Liver (tissue), 9 donors: ENCODE measurements around the gene MAPK8. TPM values are rescaled to one million over a fixed set of nuclear protein-coding genes. Genes with fewer than 3 reads are reported as not detected.

Experiments
- DNase-seq: peaks from one replicate; pipeline ENCODE4 v3.0.0-alpha.2; 2017; ENCODE audit warnings: low spot score
- H3K27ac ChIP-seq, 2 donors: one replicate each; pipeline ENCODE4 v1.7.0; 2013; ENCODE audit warnings: inconsistent platforms in 2 of 2, low read length in 2 of 2, control low read depth in 1 of 2, low read depth in 1 of 2, mild to moderate bottlenecking in 1 of 2
- H3K27me3 ChIP-seq, 4 donors: one replicate each; pipeline versions ENCODE4 v1.6.1 to v1.7.0; 2013; ENCODE audit warnings: low read length in 3 of 4, inconsistent platforms in 1 of 4, mild to moderate bottlenecking in 1 of 4, moderate library complexity in 1 of 4; ENCODE audit not compliant: control insufficient read depth in 4 of 4, insufficient read depth in 4 of 4
- H3K36me3 ChIP-seq, 4 donors: one replicate each; pipeline versions ENCODE4 v1.6.1 to v1.7.0; 2013; ENCODE audit warnings: low read length in 3 of 4, mild to moderate bottlenecking in 3 of 4, low read depth in 1 of 4, moderate library complexity in 1 of 4; ENCODE audit not compliant: control insufficient read depth in 4 of 4, insufficient read depth in 3 of 4
- H3K4me1 ChIP-seq, 4 donors: one replicate each; pipeline versions ENCODE4 v1.6.1 to v1.7.0; 2013; ENCODE audit warnings: low read length in 3 of 4, mild to moderate bottlenecking in 3 of 4, moderate library complexity in 1 of 4; ENCODE audit not compliant: control insufficient read depth in 4 of 4, insufficient read depth in 4 of 4
- H3K4me3 ChIP-seq, 3 donors: one replicate each; pipeline versions ENCODE4 v1.6.1 to v1.7.0; 2013; ENCODE audit warnings: low read length in 3 of 3, control low read depth in 1 of 3, low read depth in 1 of 3, mild to moderate bottlenecking in 1 of 3
- H3K9ac ChIP-seq, 2 donors: one replicate each; pipeline ENCODE4 v1.7.0; 2013; ENCODE audit warnings: low read length in 2 of 2, mild to moderate bottlenecking in 2 of 2, moderate library complexity in 2 of 2, control low read depth in 1 of 2, low read depth in 1 of 2
- H3K9me3 ChIP-seq, 4 donors: one replicate each; pipeline versions ENCODE4 v1.6.1 to v1.7.0; 2013; ENCODE audit warnings: low read length in 3 of 4; ENCODE audit not compliant: control insufficient read depth in 4 of 4
- ATF3 ChIP-seq: IDR thresholded peaks from 2 replicates; pipeline ENCODE4 v1.6.1; 2016; ENCODE audit warnings: antibody characterized with exemption
- CTCF ChIP-seq: fragments of 150-350 bp; IDR thresholded peaks from 2 replicates; pipeline ENCODE4 v1.5.1; 2017; ENCODE audit warnings: improper control_type of control experiment, low read depth, low read length; ENCODE audit not compliant: missing input control
- EGR1 ChIP-seq, 2 donors: IDR thresholded peaks; 2 replicates each; pipeline ENCODE4 v1.6.1; 2016 to 2018; ENCODE audit warnings: antibody characterized with exemption in 2 of 2, low read depth in 2 of 2
- FOXA1 ChIP-seq: IDR thresholded peaks from 2 replicates; pipeline ENCODE4 v1.6.1; 2016; ENCODE audit warnings: antibody characterized with exemption
- FOXA2 ChIP-seq: IDR thresholded peaks from 2 replicates; pipeline ENCODE4 v1.6.1; 2016; ENCODE audit warnings: antibody characterized with exemption
- GABPA ChIP-seq, 2 donors: IDR thresholded peaks in 1 of 2; conservative IDR thresholded peaks in 1 of 2; 2 replicates each; pipeline ENCODE4 v1.6.1; 2016; ENCODE audit warnings: antibody characterized with exemption in 2 of 2, mild to moderate bottlenecking in 1 of 2, moderate library complexity in 1 of 2
- HNF4A ChIP-seq, 2 donors: conservative IDR thresholded peaks; 2 replicates each; pipeline ENCODE4 v1.6.1; 2016; ENCODE audit warnings: antibody characterized with exemption in 2 of 2, mild to moderate bottlenecking in 2 of 2
- JUND ChIP-seq, 2 donors: IDR thresholded peaks; 2 replicates each; pipeline ENCODE4 v1.6.1; 2016; ENCODE audit warnings: antibody characterized with exemption in 2 of 2
- MAX ChIP-seq: IDR thresholded peaks from 2 replicates; pipeline ENCODE4 v1.6.1; 2016; ENCODE audit warnings: antibody characterized with exemption
- NR2F2 ChIP-seq: IDR thresholded peaks from 2 replicates; pipeline ENCODE4 v1.6.1; 2016; ENCODE audit warnings: antibody characterized with exemption
- RAD21 ChIP-seq, 2 donors: IDR thresholded peaks; 2 replicates each; pipeline ENCODE4 v1.6.1; 2016; ENCODE audit warnings: antibody characterized with exemption in 2 of 2, mild to moderate bottlenecking in 2 of 2
- REST ChIP-seq: IDR thresholded peaks from 2 replicates; pipeline ENCODE4 v1.6.1; 2016; ENCODE audit warnings: antibody characterized with exemption, mild to moderate bottlenecking
- RXRA ChIP-seq, 2 donors: IDR thresholded peaks; 2 replicates each; pipeline ENCODE4 v1.6.1; 2017 to 2018; ENCODE audit warnings: antibody characterized with exemption in 2 of 2, mild to moderate bottlenecking in 1 of 2
- SP1 ChIP-seq: IDR thresholded peaks from 2 replicates; pipeline ENCODE4 v1.6.1; 2018; ENCODE audit warnings: antibody characterized with exemption, mild to moderate bottlenecking
- TAF1 ChIP-seq: conservative IDR thresholded peaks from 2 replicates; pipeline ENCODE4 v1.6.1; 2016; ENCODE audit warnings: antibody characterized with exemption, mild to moderate bottlenecking
- YY1 ChIP-seq: IDR thresholded peaks from 2 replicates; pipeline ENCODE4 v1.6.1; 2016; ENCODE audit warnings: antibody characterized with exemption, mild to moderate bottlenecking
- ZBTB33 ChIP-seq: IDR thresholded peaks from 2 replicates; pipeline ENCODE4 v1.6.1; 2016; ENCODE audit warnings: antibody characterized with exemption
- WGBS: extraction: QIAGEN DNeasy Blood & Tissue Kit; methylation state at CpG from one replicate; pipeline ENCODE4 v1.1.7; 2013; 5-methylcytosine and 5-hydroxymethylcytosine counted together
- polyA plus RNA-seq, 2 donors: library from polyadenylated mRNA; stranded (reverse) in 1 of 2; unstranded in 1 of 2; fragments of 200-250 nt in 1 of 2; fragments of >200 nt in 1 of 2; fragmentation: Nextera tagmentation in 1 of 2; extraction: Ambion mirVana in 1 of 2; gene quantifications; one replicate each; pipeline versions ENCODE4 v1.2.1 to v1.2.3, GENCODE V29; 2013 to 2015
- total RNA-seq, 2 donors: library from RNA; depleted of rRNA; stranded (reverse); fragments of >200 nt; gene quantifications; one replicate each; pipeline ENCODE4 v1.2.3, GENCODE V29; 2014
- donor health status: healthy.
- donor health status: healthy.
- donor health status: healthy.
- donor health status: healthy.
- donor health status: healthy.

Gene MAPK8
- total and polyA plus RNA-seq, 4 donors, result 14.9 to 51.6 (median 24.8) TPM

- 64% methylated on average over 5 of the region's 5 CpGs for WGBS
- no peaks in the 10 kb centered on the region for H3K36me3 ChIP-seq
- no peak overlapping the region for H3K4me3 ChIP-seq
- H3K4me1 ChIP-seq, result peaks cover 0 to 3% (median 2%) of the 10 kb centered on the region in 4 donors
- H3K9ac ChIP-seq, result no peak overlapping the region
- DNase-seq, result no peak
- H3K27ac ChIP-seq, result no peak overlapping the region
- peaks cover 0 to 3% (median 0%) of the 10 kb centered on the region in 4 donors for H3K27me3 ChIP-seq
- no peaks in the 10 kb centered on the region for H3K9me3 ChIP-seq
- peak; percentile 46 for TF ChIP-seq NR2F2
- TF ChIP-seq CTCF, result no peak
- TF ChIP-seq ATF3, result no peak
- no peak for TF ChIP-seq TAF1
- TF ChIP-seq RXRA (IDR thresholded peaks at IDR 0.05), result no peak
- no peak for TF ChIP-seq GABPA (IDR thresholded peaks at IDR 0.05 in 1 of 2, conservative IDR thresholded peaks at IDR 0.05 in 1 of 2)
- no peak for TF ChIP-seq ZBTB33
- no peak for TF ChIP-seq EGR1 (IDR thresholded peaks at IDR 0.05; ENCODE audit: low read depth in 2 of 2)
Observed at GRCh38 chr10:48470115-48470892, 163.8 kb downstream of the MAPK8 start.

GRCh38 chr10:48470893-48471805 is 164.7 kb downstream of the MAPK8 start:
- no peak for DNase-seq
- Histone ChIP-seq H3K27ac (no peak overlapping the region), H3K4me3 (no peak overlapping the region), H3K27me3 (no peaks in the 10 kb centered on the region), H3K9ac (no peak overlapping the region), H3K4me1 (peaks cover 0 to 3% (median 2%) of the 10 kb centered on the region in 4 donors), H3K9me3 (no peaks in the 10 kb centered on the region), H3K36me3 (no peaks in the 10 kb centered on the region)
- 80% methylated on average over 8 of the region's 8 CpGs for WGBS
- TF ChIP-seq RAD21 (IDR thresholded peaks at IDR 0.05) (no peak), MAX (no peak), TAF1 (no peak), YY1 (no peak), SP1 (no peak), FOXA1 (no peak), JUND (IDR thresholded peaks at IDR 0.05) (no peak), GABPA (IDR thresholded peaks at IDR 0.05 in 1 of 2, conservative IDR thresholded peaks at IDR 0.05 in 1 of 2) (no peak), NR2F2 (no peak), REST (no peak), RXRA (IDR thresholded peaks at IDR 0.05) (no peak), HNF4A (conservative IDR thresholded peaks at IDR 0.05) (no peak), FOXA2 (no peak), EGR1 (IDR thresholded peaks at IDR 0.05; ENCODE audit: low read depth in 2 of 2) (no peak), ZBTB33 (no peak), ATF3 (no peak)
